ENCODE results near the gene PCDHA12. TPM values are rescaled to one million over a fixed set of nuclear protein-coding genes. Genes with fewer than 3 reads are reported as not detected.

Gene PCDHA12
- total RNA-seq, 1 experiment from 2014 or later: not detected

Other genes with a start within 250 kb of the PCDHA12 start
- 8.0 and 12.2 TPM in 2 replicates for gene CD14, start 242.1 kb upstream of the PCDHA12 start, total RNA-seq (2014; rRNA removed; shearing (Covaris generic))
- gene TMCO6, start 235.9 kb upstream of the PCDHA12 start, total RNA-seq (2014; rRNA removed; shearing (Covaris generic)): 39.5 and 52.2 TPM in 2 replicates
- gene NDUFA2, start 227.7 kb upstream of the PCDHA12 start, total RNA-seq (2014; rRNA removed; shearing (Covaris generic)): 112 and 134 TPM in 2 replicates
- gene IK, start 227.5 kb upstream of the PCDHA12 start, total RNA-seq (2014; rRNA removed; shearing (Covaris generic)): 48.3 and 62.7 TPM in 2 replicates
- 39.1 and 45.8 TPM in 2 replicates for gene WDR55, start 210.4 kb upstream of the PCDHA12 start, total RNA-seq (2014; rRNA removed; shearing (Covaris generic))
- gene DND1, start 201.7 kb upstream of the PCDHA12 start, total RNA-seq (2014; rRNA removed; shearing (Covaris generic)): 2.7 and 2.9 TPM in 2 replicates
- gene HARS1, start 183.9 kb upstream of the PCDHA12 start, total RNA-seq (2014; rRNA removed; shearing (Covaris generic)): 70.2 and 70.8 TPM in 2 replicates
- 20.4 and 24.0 TPM in 2 replicates for gene HARS2, start 183.9 kb upstream of the PCDHA12 start, total RNA-seq (2014; rRNA removed; shearing (Covaris generic))
- 26.8 and 29.3 TPM in 2 replicates for gene ZMAT2, start 174.9 kb upstream of the PCDHA12 start, total RNA-seq (2014; rRNA removed; shearing (Covaris generic))
- not detected in 2 replicates for gene PCDHA1, start 89.2 kb upstream of the PCDHA12 start, total RNA-seq (2014; rRNA removed; shearing (Covaris generic))
- gene PCDHA2, start 80.5 kb upstream of the PCDHA12 start, total RNA-seq (2014; rRNA removed; shearing (Covaris generic)): 0.05 TPM in 1 of 2 replicates, not detected in the other
- gene PCDHA3, start 74.3 kb upstream of the PCDHA12 start, total RNA-seq (2014; rRNA removed; shearing (Covaris generic)): not detected in 2 replicates
- gene PCDHA4, start 68.2 kb upstream of the PCDHA12 start, total RNA-seq (2014; rRNA removed; shearing (Covaris generic)): not detected in 2 replicates
- gene PCDHA5, start 53.7 kb upstream of the PCDHA12 start, total RNA-seq (2014; rRNA removed; shearing (Covaris generic)): not detected in 2 replicates
- not detected in 2 replicates for gene PCDHA6, start 47.3 kb upstream of the PCDHA12 start, total RNA-seq (2014; rRNA removed; shearing (Covaris generic))
- gene PCDHA7, start 41.0 kb upstream of the PCDHA12 start, total RNA-seq (2014; rRNA removed; shearing (Covaris generic)): not detected in 2 replicates
- not detected in 2 replicates for gene PCDHA8, start 34.1 kb upstream of the PCDHA12 start, total RNA-seq (2014; rRNA removed; shearing (Covaris generic))
- not detected in 2 replicates for gene PCDHA9, start 26.9 kb upstream of the PCDHA12 start, total RNA-seq (2014; rRNA removed; shearing (Covaris generic))
- gene PCDHA10, start 19.4 kb upstream of the PCDHA12 start, total RNA-seq (2014; rRNA removed; shearing (Covaris generic)): 0.25 TPM in 1 of 2 replicates, not detected in the other
- gene PCDHA11, start 6.4 kb upstream of the PCDHA12 start, total RNA-seq (2014; rRNA removed; shearing (Covaris generic)): not detected in 2 replicates
- not detected in 2 replicates for gene PCDHA13, start 6.8 kb downstream of the PCDHA12 start, total RNA-seq (2014; rRNA removed; shearing (Covaris generic))
- gene PCDHAC1, start 51.0 kb downstream of the PCDHA12 start, total RNA-seq (2014; rRNA removed; shearing (Covaris generic)): not detected in 2 replicates
- 0.03 and 0.10 TPM in 2 replicates for gene PCDHAC2, start 91.2 kb downstream of the PCDHA12 start, total RNA-seq (2014; rRNA removed; shearing (Covaris generic))
- gene PCDHB1, start 176.1 kb downstream of the PCDHA12 start, total RNA-seq (2014; rRNA removed; shearing (Covaris generic)): not detected in 2 replicates
- 0.13 TPM in 1 of 2 replicates, not detected in the other for gene PCDHB2, start 219.3 kb downstream of the PCDHA12 start, total RNA-seq (2014; rRNA removed; shearing (Covaris generic))
- 0.03 TPM in 1 of 2 replicates, not detected in the other for gene PCDHB3, start 225.2 kb downstream of the PCDHA12 start, total RNA-seq (2014; rRNA removed; shearing (Covaris generic))
- not detected in 2 replicates for gene PCDHB4, start 246.5 kb downstream of the PCDHA12 start, total RNA-seq (2014; rRNA removed; shearing (Covaris generic))

Data from HT-29 (cell line).